SK-N-SH (cell line): ENCODE data around the gene S100A10. TPM values are rescaled to one million over a fixed set of nuclear protein-coding genes. Genes with fewer than 3 reads are reported as not detected.

ENCODE experiments used
- CTCF ChIA-PET: fragments of 300-600, 350-600 bp; formaldehyde crosslinking; extraction: SDS; loops from one replicate; lab custom pipeline; 2021; lab: Yijun Ruan, JAX
- POLR2A ChIA-PET: fragments of 350-600 bp; sonication (Branson Sonifier 250); formaldehyde crosslinking; extraction: SDS; loops from one replicate; lab custom pipeline; 2020; ENCODE audit warnings: antibody characterized with exemption, inconsistent platforms; lab: Yijun Ruan, JAX
- DNase-seq: peaks from one replicate; pipeline ENCODE4 v3.0.0; 2012
- H2AFZ ChIP-seq: fragments of 200-600 bp; sonication (generic); 2 replicates; pipeline ENCODE4 v1.8.1; 2016; ENCODE audit warnings: antibody characterized with exemption, mild to moderate bottlenecking, low read depth
- H3F3A ChIP-seq: fragments of 200-600 bp; sonication (generic); replicated peaks from 2 replicates; pipeline ENCODE3; 2016; ENCODE audit warnings: antibody characterized with exemption, mild to moderate bottlenecking; ENCODE audit not compliant: insufficient read depth
- H3K27ac ChIP-seq, 2 experiments: fragments of 200-500 bp in 1 of 2; fragments of 200-600 bp in 1 of 2; sonication (Bioruptor generic) in 1 of 2; sonication (generic), shearing (Covaris generic) in 1 of 2; 2 replicates each; pipeline versions ENCODE4 v1.5.1 to v1.6.1; 2014 to 2016; ENCODE audit warnings: low read depth in 2 of 2, inconsistent platforms in 1 of 2, low read length in 1 of 2, mild to moderate bottlenecking in 1 of 2, mixed read lengths in 1 of 2
- H3K27me3 ChIP-seq: fragments of 200-600 bp; sonication (generic), shearing (Covaris generic); 2 replicates; pipeline ENCODE4 v1.6.1; 2016; ENCODE audit warnings: mixed run types; ENCODE audit not compliant: insufficient read depth
- H3K36me3 ChIP-seq, 2 experiments: fragments of 200-500 bp in 1 of 2; fragments of 200-600 bp in 1 of 2; sonication (Bioruptor generic) in 1 of 2; sonication (generic) in 1 of 2; replicated peaks in 1 of 2; 2 replicates each; pipeline versions ENCODE3 to v1.5.1; 2014 to 2016; ENCODE audit warnings: low read length in 1 of 2, mild to moderate bottlenecking in 1 of 2; ENCODE audit not compliant: insufficient read depth in 2 of 2, control insufficient read depth in 1 of 2
- H3K4me1 ChIP-seq, 2 experiments: fragments of 200-500 bp in 1 of 2; fragments of 200-600 bp in 1 of 2; sonication (Bioruptor generic) in 1 of 2; sonication (generic), shearing (Covaris generic) in 1 of 2; 2 replicates each; pipeline versions ENCODE4 v1.5.1 to v1.6.1; 2014 to 2016; ENCODE audit warnings: low read depth in 1 of 2, low read length in 1 of 2, mixed run types in 1 of 2; ENCODE audit not compliant: insufficient read depth in 2 of 2, control insufficient read depth in 1 of 2
- H3K4me2 ChIP-seq: fragments of 200-600 bp; sonication (generic), shearing (Covaris generic); 2 replicates; pipeline ENCODE4 v1.6.1; 2017; ENCODE audit warnings: mixed run types
- H3K4me3 ChIP-seq, 2 experiments: fragments of 200-500 bp in 1 of 2; fragments of 200-600 bp in 1 of 2; sonication (Bioruptor generic) in 1 of 2; sonication (generic), shearing (Covaris generic) in 1 of 2; 2 replicates each; pipeline versions ENCODE4 v1.5.1 to v1.8.1; 2014 to 2016; ENCODE audit warnings: low read depth in 2 of 2, inconsistent platforms in 1 of 2, low read length in 1 of 2, mild to moderate bottlenecking in 1 of 2, mixed read lengths in 1 of 2, moderate library complexity in 1 of 2
- H3K79me2 ChIP-seq: fragments of 200-600 bp; sonication (generic); 2 replicates; pipeline ENCODE4 v1.8.1; 2017; ENCODE audit warnings: mild to moderate bottlenecking; ENCODE audit not compliant: insufficient read depth
- H3K9ac ChIP-seq: fragments of 200-600 bp; sonication (generic); 2 replicates; pipeline ENCODE4 v1.6.1; 2017; ENCODE audit warnings: mixed run types
- H3K9me2 ChIP-seq: fragments of 200-600 bp; sonication (generic); 2 replicates; pipeline ENCODE4 v1.6.1; 2017; ENCODE audit warnings: mixed run types
- H3K9me3 ChIP-seq: fragments of 200-600 bp; sonication (generic); 2 replicates; pipeline ENCODE4 v1.6.1; 2017; ENCODE audit warnings: mixed run types, mild to moderate bottlenecking, moderate library complexity
- H4K20me1 ChIP-seq: fragments of 200-600 bp; sonication (generic); 2 replicates; pipeline ENCODE4 v1.6.1; 2017; ENCODE audit warnings: mild to moderate bottlenecking, mixed run types; ENCODE audit not compliant: insufficient read depth
- CHD2 ChIP-seq: fragments of 150-350 bp; IDR thresholded peaks from 2 replicates; pipeline ENCODE4 v1.6.1; 2018; ENCODE audit warnings: low read length; ENCODE audit not compliant: partially characterized antibody
- CTCF ChIP-seq: fragments of 200-600 bp; sonication (generic); IDR thresholded peaks from 2 replicates; pipeline ENCODE4 v1.6.1; 2017; ENCODE audit warnings: antibody characterized with exemption, mild to moderate bottlenecking, moderate library complexity
- ELF1 ChIP-seq: IDR thresholded peaks from 2 replicates; pipeline ENCODE4 v1.4.0; 2012
- EZH2phosphoT487 ChIP-seq: fragments of 200-600 bp; sonication (generic); IDR thresholded peaks from 2 replicates; pipeline ENCODE4 v1.6.1; 2017; ENCODE audit warnings: low read depth, mixed run types, mild to moderate bottlenecking, antibody characterized with exemption, moderate library complexity, borderline replicate concordance
- FOXJ3 ChIP-seq: sonication (generic); formaldehyde crosslinking; IDR thresholded peaks from 2 replicates; pipeline ENCODE4 v1.5.1; 2020; ENCODE audit warnings: mild to moderate bottlenecking, missing genetic modification reagents
- FOXM1 ChIP-seq: IDR thresholded peaks from 2 replicates; pipeline ENCODE4 v1.4.0; 2012; ENCODE audit warnings: low read depth, mild to moderate bottlenecking
- GABPA ChIP-seq: IDR thresholded peaks from 2 replicates; pipeline ENCODE4 v1.4.0; 2012; ENCODE audit warnings: low read depth, mild to moderate bottlenecking
- MAX ChIP-seq: IDR thresholded peaks from 2 replicates; pipeline ENCODE4 v1.4.0; 2012; ENCODE audit warnings: low read depth
- MEF2A ChIP-seq: IDR thresholded peaks from 2 replicates; pipeline ENCODE4 v1.4.0; 2012; ENCODE audit warnings: low read depth, borderline replicate concordance
- NFIC ChIP-seq: IDR thresholded peaks from 2 replicates; pipeline ENCODE4 v1.4.0; 2012; ENCODE audit warnings: borderline replicate concordance
- NRF1 ChIP-seq: IDR thresholded peaks from 2 replicates; pipeline ENCODE4 v1.6.1; 2012; ENCODE audit warnings: low read depth, mild to moderate bottlenecking, low read length
- PBX3 ChIP-seq: IDR thresholded peaks from 2 replicates; pipeline ENCODE4; 2012
- POLR2AphosphoS5 ChIP-seq: IDR thresholded peaks from 2 replicates; pipeline ENCODE4 v1.6.1; 2012; ENCODE audit warnings: low read depth, low read length
- RAD21 ChIP-seq: IDR thresholded peaks from 2 replicates; pipeline ENCODE4 v1.6.1; 2012; ENCODE audit warnings: mild to moderate bottlenecking, low read length
- RCOR1 ChIP-seq: fragments of 150-350 bp; IDR thresholded peaks from 2 replicates; pipeline ENCODE4 v1.6.1; 2017; ENCODE audit warnings: antibody characterized with exemption, low read length
- RFX5 ChIP-seq: IDR thresholded peaks from 2 replicates; pipeline ENCODE4 v1.6.1; 2012; ENCODE audit warnings: mild to moderate bottlenecking, improper control_type of control experiment, low read length
- SIN3A ChIP-seq: IDR thresholded peaks from 2 replicates; pipeline ENCODE4 v1.6.1; 2012; ENCODE audit warnings: low read depth, mild to moderate bottlenecking, low read length, moderate library complexity, borderline replicate concordance
- TAF1 ChIP-seq: IDR thresholded peaks from 2 replicates; pipeline ENCODE4 v1.6.1; 2012; ENCODE audit warnings: low read depth, mild to moderate bottlenecking, low read length, moderate library complexity, borderline replicate concordance
- TCF12 ChIP-seq: IDR thresholded peaks from 2 replicates; pipeline ENCODE4 v1.4.0; 2012
- TEAD4 ChIP-seq: IDR thresholded peaks from 2 replicates; pipeline ENCODE4 v1.4.0; 2012; ENCODE audit warnings: mild to moderate bottlenecking, borderline replicate concordance; ENCODE audit not compliant: insufficient read depth
- YY1 ChIP-seq: IDR thresholded peaks from 2 replicates; pipeline ENCODE4 v1.4.0; 2012; ENCODE audit warnings: low read depth, mild to moderate bottlenecking
- ZBTB33 ChIP-seq: IDR thresholded peaks from 2 replicates; pipeline ENCODE4 v1.4.0; 2012; ENCODE audit warnings: low read depth, borderline replicate concordance
- WGBS: methylation state at CpG from one replicate; pipeline ENCODE4 v1.1.6; 2017; ENCODE audit warnings: low lambda C conversion rate; 5-methylcytosine and 5-hydroxymethylcytosine counted together
- polyA plus RNA-seq, 3 experiments: library from polyadenylated mRNA; depleted of rRNA; stranded (reverse); fragments of >200 nt; gene quantifications; 2 replicates each; pipeline ENCODE4 v1.2.3, GENCODE V29; 2012

The S100A10 gene
- polyA plus RNA-seq, 1 of the 3 experiments (the other 2 are of a cell fraction) = 161 TPM

- TF ChIP-seq GABPA (no peak), CTCF (no peak), FOXM1 (no peak), NRF1 (no peak), PBX3 (no peak), ZBTB33 (no peak), TCF12 (no peak), MAX (no peak), MEF2A (no peak)
- TF ChIP-seq, all 33 proteins: peak for 0
Measured at GRCh38 chr1:151949371-151950193, 44.1 kb downstream of the S100A10 start (continued).

- TF ChIP-seq RCOR1 (no peak), TEAD4 (no peak), GABPA (no peak), MAX (no peak), POLR2AphosphoS5 (no peak), ELF1 (no peak), FOXM1 (no peak), CHD2 (no peak), RFX5 (no peak), YY1 (no peak), FOXJ3 (CRISPR knock-in tag) (no peak), EZH2phosphoT487 (no peak), SIN3A (no peak), RAD21 (no peak), CTCF (no peak), NFIC (no peak), TCF12 (no peak), TAF1 (no peak)
- TF ChIP-seq, all 33 proteins: peak for 0
- no peaks in the 10 kb centered on the region for H3K9me2 ChIP-seq
- no peaks in the 10 kb centered on the region for H3K9me3 ChIP-seq
- no peak overlapping the region for H2AFZ ChIP-seq
- no peaks in the 10 kb centered on the region for H4K20me1 ChIP-seq
- CTCF ChIA-PET = interaction anchor here (1.4 to 2.0 kb wide), 2 partner anchors 15 to 53 kb away, joined by 4 to 9 read pairs; no protein-coding TSS in a partner anchor
- peaks cover 0 to 6% of the 10 kb centered on the region in 2 experiments; a peak in 2 of 4 replicates for H3K4me1 ChIP-seq
- H3K36me3 ChIP-seq = no peaks in the 10 kb centered on the region
- peaks cover 24% of the 10 kb centered on the region; the same call in 1 of the 2 replicates for H3K27me3 ChIP-seq
- H3K4me3 ChIP-seq = no peak overlapping the region
- no peaks in the 10 kb centered on the region for H3F3A ChIP-seq
- H3K4me2 ChIP-seq = no peak overlapping the region
- H3K79me2 ChIP-seq = no peaks in the 10 kb centered on the region
- 69% methylated on average over 1 of the region's 1 CpG for WGBS
- DNase-seq = no peak
- H3K9ac ChIP-seq = no peak overlapping the region
- no peak overlapping the region for H3K27ac ChIP-seq
- POLR2A ChIA-PET = no interaction called here
Measured at GRCh38 chr1:151948506-151948905, 45.2 kb downstream of the S100A10 start.
